ENCODE data around the gene ADIG.

DNA sequence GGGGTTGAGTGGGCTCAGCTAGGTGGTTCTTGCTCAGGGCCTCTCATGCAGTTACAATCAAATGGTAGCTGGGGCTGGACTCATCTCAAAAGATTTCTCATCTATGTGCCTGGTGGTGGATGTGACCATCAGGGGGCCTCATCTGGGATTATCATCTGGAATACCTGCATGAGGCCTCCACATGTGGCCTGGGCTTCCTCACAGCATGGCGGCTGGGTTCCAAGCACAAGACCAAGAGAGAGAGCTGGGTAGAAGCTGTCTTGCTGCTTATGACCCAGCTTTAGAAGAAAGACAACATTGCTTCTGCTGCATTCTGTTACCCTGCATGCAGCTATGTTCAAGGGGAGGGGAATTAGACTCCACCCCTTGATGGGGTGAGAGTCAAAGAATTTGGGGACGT is 43.1 kb downstream of the ADIG start:
- TF ChIP-seq, protein P1, sequence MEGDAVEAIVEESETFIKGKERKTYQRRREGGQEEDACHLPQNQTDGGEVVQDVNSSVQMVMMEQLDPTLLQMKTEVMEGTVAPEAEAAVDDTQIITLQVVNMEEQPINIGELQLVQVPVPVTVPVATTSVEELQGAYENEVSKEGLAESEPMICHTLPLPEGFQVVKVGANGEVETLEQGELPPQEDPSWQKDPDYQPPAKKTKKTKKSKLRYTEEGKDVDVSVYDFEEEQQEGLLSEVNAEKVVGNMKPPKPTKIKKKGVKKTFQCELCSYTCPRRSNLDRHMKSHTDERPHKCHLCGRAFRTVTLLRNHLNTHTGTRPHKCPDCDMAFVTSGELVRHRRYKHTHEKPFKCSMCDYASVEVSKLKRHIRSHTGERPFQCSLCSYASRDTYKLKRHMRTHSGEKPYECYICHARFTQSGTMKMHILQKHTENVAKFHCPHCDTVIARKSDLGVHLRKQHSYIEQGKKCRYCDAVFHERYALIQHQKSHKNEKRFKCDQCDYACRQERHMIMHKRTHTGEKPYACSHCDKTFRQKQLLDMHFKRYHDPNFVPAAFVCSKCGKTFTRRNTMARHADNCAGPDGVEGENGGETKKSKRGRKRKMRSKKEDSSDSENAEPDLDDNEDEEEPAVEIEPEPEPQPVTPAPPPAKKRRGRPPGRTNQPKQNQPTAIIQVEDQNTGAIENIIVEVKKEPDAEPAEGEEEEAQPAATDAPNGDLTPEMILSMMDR (IDR thresholded peaks at IDR 0.05) = no peak
- TF ChIP-seq POLR2A (IDR thresholded peaks at IDR 0.05) (no peak), EP300 (IDR thresholded peaks at IDR 0.05) (no peak), POLR2AphosphoS5 (IDR thresholded peaks at IDR 0.05) (no peak)

Data from suprapubic skin (tissue), 4 donors.